Peyer's patch (tissue), 4 donors: Measurements from ENCODE around the gene DPYSL5. TPM values are rescaled to one million over a fixed set of nuclear protein-coding genes. Genes with fewer than 3 reads are reported as not detected.

ENCODE experiments used
- DNase-seq, 3 donors: peaks; one replicate each; pipeline ENCODE4 v3.0.0-alpha.2; 2017 to 2019
- H3K27ac ChIP-seq, 4 donors: fragments of 200-600 bp; sonication (generic); one replicate each; pipeline ENCODE4 v1.5.1; 2016 to 2019
- H3K27me3 ChIP-seq, 2 donors: fragments of 200-600 bp; sonication (generic); one replicate each; pipeline ENCODE4 v1.5.1; 2019
- H3K36me3 ChIP-seq, 3 donors: fragments of 200-600 bp; sonication (generic); one replicate each; pipeline ENCODE4 v1.5.1; 2016 to 2019
- H3K4me1 ChIP-seq, 4 donors: fragments of 200-600 bp; sonication (generic); one replicate each; pipeline ENCODE4 v1.5.1; 2016 to 2019
- H3K4me3 ChIP-seq, 4 donors: fragments of 200-600 bp; sonication (generic); 1 replicate in 3 of 4; 2 replicates in 1 of 4; pipeline ENCODE4 v1.5.1; 2016 to 2019; ENCODE audit warnings: mild to moderate bottlenecking in 1 of 4
- H3K9me3 ChIP-seq, 4 donors: fragments of 200-600 bp; sonication (generic); one replicate each; pipeline ENCODE4 v1.5.1; 2016 to 2019; ENCODE audit warnings: mild to moderate bottlenecking in 1 of 4
- POLR2A ChIP-seq, 2 donors: fragments of 450-650 bp; IDR thresholded peaks; one replicate each; pipeline ENCODE4 v1.5.1; 2017; ENCODE audit warnings: antibody characterized with exemption in 2 of 2, mild to moderate bottlenecking in 2 of 2, moderate library complexity in 2 of 2
- total RNA-seq, 4 donors: library from RNA; depleted of rRNA; stranded (reverse); fragments of >200 nt; gene quantifications; one replicate each; pipeline ENCODE4 v1.1.0, GENCODE V29; 2016
- TF ChIP-seq, protein P1 (sequence below), 6 experiments: fragments of 450-650 bp in 4 of 6; fragments of 200-600 bp in 2 of 6; sonication (generic) in 1 of 6; IDR thresholded peaks; one replicate each; pipeline ENCODE4 v1.5.1; 2017 to 2019; ENCODE audit warnings: antibody characterized with exemption in 6 of 6, mild to moderate bottlenecking in 3 of 6, moderate library complexity in 1 of 6

DPYSL5 gene
- total RNA-seq, 4 donors from 2014 or later, result 0.13 to 0.83 TPM; not detected in 2

DNA sequence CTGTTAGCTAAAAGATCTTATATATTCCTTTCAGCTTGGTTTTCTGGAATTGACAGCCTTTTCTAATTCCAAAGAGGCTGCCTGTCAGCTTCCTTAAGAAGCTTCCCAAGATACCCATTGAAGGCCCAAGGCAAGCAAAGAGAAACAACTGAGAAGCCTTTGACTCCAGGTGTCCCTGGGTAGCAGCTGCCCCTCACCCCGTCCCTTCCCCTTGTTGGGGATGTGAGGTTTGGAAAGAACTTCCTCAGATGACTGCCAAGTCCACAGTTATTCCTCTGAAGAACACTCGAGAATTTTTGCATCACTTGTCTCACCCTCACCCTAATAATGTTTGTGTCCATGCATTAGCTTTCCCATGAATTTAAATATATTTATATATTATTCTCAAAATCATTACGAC is 135.8 kb downstream of the DPYSL5 start:
- Histone ChIP-seq H3K4me3 (no peak overlapping the region), H3K4me1 (peaks cover 0 to 9% (median 0%) of the 10 kb centered on the region in 4 donors), H3K27ac (no peak overlapping the region), H3K9me3 (no peaks in the 10 kb centered on the region), H3K27me3 (no peaks in the 10 kb centered on the region), H3K36me3 (no peaks in the 10 kb centered on the region)
- TF ChIP-seq, protein P1, sequence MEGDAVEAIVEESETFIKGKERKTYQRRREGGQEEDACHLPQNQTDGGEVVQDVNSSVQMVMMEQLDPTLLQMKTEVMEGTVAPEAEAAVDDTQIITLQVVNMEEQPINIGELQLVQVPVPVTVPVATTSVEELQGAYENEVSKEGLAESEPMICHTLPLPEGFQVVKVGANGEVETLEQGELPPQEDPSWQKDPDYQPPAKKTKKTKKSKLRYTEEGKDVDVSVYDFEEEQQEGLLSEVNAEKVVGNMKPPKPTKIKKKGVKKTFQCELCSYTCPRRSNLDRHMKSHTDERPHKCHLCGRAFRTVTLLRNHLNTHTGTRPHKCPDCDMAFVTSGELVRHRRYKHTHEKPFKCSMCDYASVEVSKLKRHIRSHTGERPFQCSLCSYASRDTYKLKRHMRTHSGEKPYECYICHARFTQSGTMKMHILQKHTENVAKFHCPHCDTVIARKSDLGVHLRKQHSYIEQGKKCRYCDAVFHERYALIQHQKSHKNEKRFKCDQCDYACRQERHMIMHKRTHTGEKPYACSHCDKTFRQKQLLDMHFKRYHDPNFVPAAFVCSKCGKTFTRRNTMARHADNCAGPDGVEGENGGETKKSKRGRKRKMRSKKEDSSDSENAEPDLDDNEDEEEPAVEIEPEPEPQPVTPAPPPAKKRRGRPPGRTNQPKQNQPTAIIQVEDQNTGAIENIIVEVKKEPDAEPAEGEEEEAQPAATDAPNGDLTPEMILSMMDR (IDR thresholded peaks at IDR 0.05), result no peak
- TF ChIP-seq POLR2A (IDR thresholded peaks at IDR 0.05), result no peak
- no peak for DNase-seq

DNA sequence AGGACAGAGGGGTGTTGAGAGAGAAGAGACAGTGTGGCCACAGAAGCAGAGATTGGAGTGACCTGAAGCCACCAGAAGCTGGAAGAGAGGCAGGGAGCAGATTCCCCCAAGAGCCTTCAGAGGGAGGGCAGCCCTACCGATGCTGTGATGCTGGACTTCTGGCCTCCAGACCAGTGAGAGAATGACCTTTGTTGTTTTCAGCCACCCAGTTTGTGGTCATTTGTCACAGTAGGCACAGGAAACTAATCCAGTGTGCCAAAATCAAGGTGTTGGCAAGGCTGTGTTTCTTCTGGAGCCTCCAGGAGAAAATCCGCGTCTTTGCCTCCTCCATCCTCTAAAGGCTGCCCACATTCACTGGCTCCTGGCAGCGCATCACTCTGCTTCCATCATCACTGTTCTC is 137.9 kb downstream of the DPYSL5 start:
- H3K27ac ChIP-seq, result no peak overlapping the region
- no peaks in the 10 kb centered on the region for H3K27me3 ChIP-seq
- DNase-seq, result no peak
- H3K9me3 ChIP-seq, result no peaks in the 10 kb centered on the region
- H3K4me3 ChIP-seq, result no peak overlapping the region
- no peaks in the 10 kb centered on the region for H3K36me3 ChIP-seq
- TF ChIP-seq, protein P1 (IDR thresholded peaks at IDR 0.05), result no peak
- TF ChIP-seq POLR2A (IDR thresholded peaks at IDR 0.05), result no peak
- H3K4me1 ChIP-seq, result peaks cover 0 to 9% (median 0%) of the 10 kb centered on the region in 4 donors

DNA sequence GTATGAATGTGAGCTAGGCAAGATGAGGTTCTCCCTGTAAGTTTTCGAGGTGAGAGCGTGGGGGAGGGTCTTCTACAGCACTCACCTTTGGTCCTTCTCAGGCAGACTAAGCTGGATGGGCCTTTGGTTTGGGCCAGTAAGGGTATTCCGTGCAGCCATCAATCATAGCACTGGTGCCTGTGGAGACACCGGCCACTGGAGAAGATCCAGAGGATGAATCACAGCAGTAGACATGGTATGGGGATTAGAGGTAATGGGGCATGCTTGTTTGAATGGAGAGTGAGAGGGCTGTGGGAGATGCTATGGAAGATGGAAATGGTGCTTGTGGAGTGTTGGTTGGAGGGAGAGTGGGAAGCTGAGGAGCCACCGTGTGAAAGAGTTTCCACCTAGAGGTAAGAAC is 138.6 kb downstream of the DPYSL5 start:
- TF ChIP-seq, protein P1 (IDR thresholded peaks at IDR 0.05), result no peak
- no peak for TF ChIP-seq POLR2A (IDR thresholded peaks at IDR 0.05)
- no peaks in the 10 kb centered on the region for H3K9me3 ChIP-seq
- no peak for DNase-seq
- no peaks in the 10 kb centered on the region for H3K36me3 ChIP-seq
- H3K4me1 ChIP-seq, result peaks cover 0 to 7% (median 0%) of the 10 kb centered on the region in 4 donors
- H3K27me3 ChIP-seq, result no peaks in the 10 kb centered on the region
- H3K27ac ChIP-seq, result no peak overlapping the region
- H3K4me3 ChIP-seq, result no peak overlapping the region

DNA sequence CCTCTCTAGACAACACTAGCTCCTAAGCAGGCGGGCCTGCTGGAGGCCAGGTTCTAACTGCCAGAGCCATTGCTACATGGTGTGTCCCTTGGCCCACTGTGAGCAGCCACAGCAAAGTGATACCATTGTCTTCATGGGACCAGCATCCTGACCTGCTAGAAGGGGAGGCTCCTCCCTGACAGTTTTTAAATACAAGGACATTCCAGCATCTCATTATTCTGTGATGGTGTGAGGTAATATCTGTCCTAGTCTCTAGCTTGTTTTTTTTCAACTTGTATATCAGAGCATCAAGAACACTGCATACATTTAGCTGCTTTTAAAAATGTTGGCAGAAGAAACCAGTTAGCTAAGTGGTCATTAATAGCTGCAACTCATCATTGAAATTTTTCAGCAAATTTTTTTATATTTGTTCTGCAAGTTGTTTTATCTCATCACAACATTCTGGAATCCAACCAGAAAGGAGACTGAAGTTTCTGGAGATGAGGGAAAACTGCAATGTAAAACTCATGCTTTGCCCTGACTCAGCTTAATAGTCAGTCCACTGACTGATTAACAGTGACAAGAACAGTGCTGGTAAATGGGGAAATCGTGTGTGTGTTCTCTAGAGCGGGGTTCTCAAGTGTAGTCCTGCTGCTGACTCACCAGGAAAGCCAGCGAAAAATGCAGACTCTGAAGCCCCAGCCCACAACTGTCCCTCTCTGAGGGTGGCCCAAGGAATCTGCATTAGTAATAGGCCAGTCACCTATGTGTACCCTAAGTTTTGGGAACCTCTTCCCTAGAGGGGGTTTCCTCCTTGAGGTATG is 140.3 kb downstream of the DPYSL5 start:
- no peak for TF ChIP-seq POLR2A (IDR thresholded peaks at IDR 0.05)
- TF ChIP-seq, protein P1 (IDR thresholded peaks at IDR 0.05), result no peak
- no peak overlapping the region for H3K4me3 ChIP-seq
- DNase-seq, result no peak
- H3K36me3 ChIP-seq, result no peaks in the 10 kb centered on the region
- H3K27me3 ChIP-seq, result no peaks in the 10 kb centered on the region
- no peak overlapping the region for H3K27ac ChIP-seq
- H3K4me1 ChIP-seq, result no peaks in the 10 kb centered on the region
- H3K9me3 ChIP-seq, result no peaks in the 10 kb centered on the region

DNA sequence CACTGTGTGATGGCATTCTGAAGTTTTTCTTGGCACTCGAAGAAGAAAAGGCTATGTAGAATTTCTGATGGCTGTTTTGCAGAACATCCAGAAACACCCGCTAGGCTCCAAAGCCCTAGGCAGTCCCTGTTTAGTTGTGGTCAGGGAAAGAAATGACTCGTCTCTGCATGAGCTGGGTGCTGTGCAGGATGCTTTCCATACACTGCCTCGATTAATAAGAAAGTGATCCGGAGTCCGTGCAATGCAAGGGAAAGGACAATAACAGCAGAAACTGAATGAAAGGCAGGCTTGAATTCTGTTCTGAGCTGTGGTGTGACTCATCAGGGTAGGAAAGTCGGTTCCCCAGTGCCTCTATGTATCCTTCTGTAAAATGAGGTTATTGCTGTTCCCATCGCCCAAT is 141.2 kb downstream of the DPYSL5 start:
- no peak for TF ChIP-seq POLR2A (IDR thresholded peaks at IDR 0.05)
- TF ChIP-seq, protein P1 (IDR thresholded peaks at IDR 0.05), result no peak

More for the DNA sequence above, 141.2 kb downstream of the DPYSL5 start:
- Histone ChIP-seq H3K36me3 (no peaks in the 10 kb centered on the region), H3K27ac (no peak overlapping the region), H3K9me3 (no peaks in the 10 kb centered on the region), H3K4me1 (no peaks in the 10 kb centered on the region), H3K27me3 (no peaks in the 10 kb centered on the region), H3K4me3 (no peak overlapping the region)
- DNase-seq, result no peak
